ENCODE measurements around the gene FSTL4.

FSTL4 gene

GRCh38 chr5:133478199-133478985, 133.9 kb downstream of the FSTL4 start:
- no peak for DNase-seq (ENCODE audit: low read depth in 2 of 2)

GRCh38 chr5:133475986-133476385, 136.4 kb downstream of the FSTL4 start:
- no peak for DNase-seq (ENCODE audit: low read depth in 2 of 2)

GRCh38 chr5:133474851-133475590, 137.3 kb downstream of the FSTL4 start:
- DNase-seq (ENCODE audit: low read depth in 2 of 2) = no peak

- DNase-seq (ENCODE audit: low read depth in 2 of 2) = no peak
These were observed 139.1 kb downstream of the FSTL4 start for GRCh38 chr5:133473291-133473690.

GRCh38 chr5:133472829-133473228, 139.5 kb downstream of the FSTL4 start:
- no peak for DNase-seq (ENCODE audit: low read depth in 2 of 2)

GRCh38 chr5:133471699-133472098, 140.6 kb downstream of the FSTL4 start:
- DNase-seq (ENCODE audit: low read depth in 2 of 2) = no peak

- no peak for DNase-seq (ENCODE audit: low read depth in 2 of 2)
These were observed 141.5 kb downstream of the FSTL4 start for GRCh38 chr5:133470841-133471240.

GRCh38 chr5:133469846-133470245, 142.5 kb downstream of the FSTL4 start:
- DNase-seq (ENCODE audit: low read depth in 2 of 2) = no peak

- no peak for DNase-seq (ENCODE audit: low read depth in 2 of 2)
These were observed 143.1 kb downstream of the FSTL4 start for GRCh38 chr5:133469252-133469651.

GRCh38 chr5:133468596-133468995, 143.7 kb downstream of the FSTL4 start:
- no peak for DNase-seq (ENCODE audit: low read depth in 2 of 2)

GRCh38 chr5:133467826-133468463, 144.4 kb downstream of the FSTL4 start:
- no peak for DNase-seq (ENCODE audit: low read depth in 2 of 2)

GRCh38 chr5:133467335-133467779, 145.0 kb downstream of the FSTL4 start:
- DNase-seq (ENCODE audit: low read depth in 2 of 2) = no peak

GRCh38 chr5:133466556-133467334, 145.6 kb downstream of the FSTL4 start:
- DNase-seq (ENCODE audit: low read depth in 2 of 2) = no peak

GRCh38 chr5:133464013-133464412, 148.3 kb downstream of the FSTL4 start:
- no peak for DNase-seq (ENCODE audit: low read depth in 2 of 2)

- DNase-seq (ENCODE audit: low read depth in 2 of 2) = no peak
These were observed 150.4 kb downstream of the FSTL4 start for GRCh38 chr5:133461796-133462516.

GRCh38 chr5:133460172-133460758, 152.1 kb downstream of the FSTL4 start:
- no peak for DNase-seq (ENCODE audit: low read depth in 2 of 2)

- no peak for DNase-seq (ENCODE audit: low read depth in 2 of 2)
These were observed 152.7 kb downstream of the FSTL4 start for GRCh38 chr5:133459474-133460160.

- DNase-seq (ENCODE audit: low read depth in 2 of 2) = no peak
These were observed 153.9 kb downstream of the FSTL4 start for GRCh38 chr5:133458435-133458834.

- DNase-seq (ENCODE audit: low read depth in 2 of 2) = no peak
These were observed 154.6 kb downstream of the FSTL4 start for GRCh38 chr5:133457439-133458355.
